Epidermal melanocyte (primary cell): ENCODE results near the gene PITPNM2.

Experiments
- DNase-seq: peaks from one replicate; pipeline ENCODE4 v3.0.0; 2011; ENCODE audit warnings: low spot score; ENCODE audit not compliant: insufficient read length

The PITPNM2 gene

DNA sequence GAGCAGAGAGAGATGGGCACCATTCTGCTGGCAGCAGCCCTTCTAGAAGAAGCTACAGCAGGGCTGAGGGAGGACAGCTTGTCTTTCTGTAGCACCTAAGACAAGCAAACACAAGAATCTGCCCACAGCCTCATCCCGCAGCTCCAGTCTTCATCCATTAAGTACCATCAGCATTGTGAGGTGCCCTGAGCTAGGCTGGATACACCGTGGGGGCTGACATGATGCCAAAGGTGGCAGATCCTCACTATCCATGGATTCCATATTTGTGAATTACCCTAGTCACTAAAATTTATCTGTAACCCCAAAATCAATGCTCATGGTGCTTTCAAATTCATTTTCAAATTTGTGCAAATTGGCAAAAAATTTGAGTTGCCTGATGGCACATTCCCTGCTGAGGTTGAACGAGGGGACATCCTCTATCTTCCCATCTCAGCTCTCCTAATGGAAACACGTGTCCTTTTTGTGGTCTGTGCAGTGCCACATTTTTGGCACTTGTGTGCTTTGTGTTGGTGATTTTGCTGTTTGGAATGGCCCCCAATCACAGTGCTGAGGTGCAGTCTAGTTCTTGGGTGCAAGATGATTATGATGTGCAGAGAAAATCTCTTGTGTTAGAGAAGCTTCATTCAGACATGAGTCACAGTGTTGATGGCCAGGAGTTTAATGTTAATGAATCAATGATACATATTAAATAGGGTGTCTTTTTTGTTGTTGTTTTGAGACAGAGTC, 7.0 kb downstream of the PITPNM2 start:
- no peak for DNase-seq

DNA sequence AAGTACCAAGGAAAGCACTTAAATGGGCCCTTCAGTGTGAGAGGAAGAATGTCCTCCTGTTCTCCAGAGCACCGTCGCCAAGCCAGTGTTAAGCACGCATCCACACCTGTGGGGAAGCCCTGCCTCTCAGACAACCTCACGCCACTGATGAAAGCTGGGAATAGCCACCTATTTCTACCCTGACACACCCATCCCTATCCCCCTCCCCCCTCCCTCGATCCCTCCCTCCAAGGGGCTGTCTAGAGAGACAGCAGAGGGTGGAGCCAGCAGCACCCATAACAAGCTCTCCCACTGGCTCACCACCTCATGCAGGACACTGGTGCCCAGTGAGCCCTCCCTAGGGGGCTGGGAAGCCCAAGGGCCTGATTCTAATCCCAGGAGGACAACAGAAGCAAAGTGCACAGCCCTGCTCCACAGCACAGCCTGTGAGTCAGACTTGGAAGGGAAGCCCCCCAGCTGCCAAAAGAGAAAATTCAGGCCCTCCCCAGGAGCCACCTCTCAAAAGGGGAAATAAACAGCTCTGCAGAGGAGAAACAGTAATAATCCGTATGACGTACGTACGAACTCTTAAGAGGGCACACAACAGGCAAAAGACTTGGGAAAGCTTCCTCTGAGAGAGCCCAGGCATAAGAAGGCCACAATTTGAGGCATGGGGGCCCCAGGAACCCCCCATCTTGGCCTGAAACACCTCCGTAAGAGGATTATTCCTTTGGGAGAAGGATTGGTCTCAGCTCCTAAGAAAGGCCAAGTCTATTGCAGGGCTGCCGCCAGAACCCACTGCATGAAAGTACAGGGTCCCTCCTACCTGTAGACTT, 7.8 kb downstream of the PITPNM2 start:
- DNase-seq: no peak

DNA sequence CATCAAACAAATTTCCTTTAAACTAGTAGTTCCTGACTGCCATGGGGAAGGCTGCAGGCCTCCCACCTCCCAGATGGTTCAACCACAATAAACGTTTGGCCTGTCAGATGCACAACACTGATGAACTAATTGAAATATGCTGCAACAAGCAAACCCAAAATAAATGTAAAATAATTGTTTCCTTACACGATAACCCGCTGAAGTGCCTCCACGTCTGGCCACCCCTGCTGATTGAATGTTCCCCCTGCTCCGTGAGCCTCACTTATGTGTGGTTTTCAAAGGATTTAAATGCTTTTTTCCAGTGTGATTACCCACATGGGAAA, 8.4 kb downstream of the PITPNM2 start:
- no peak for DNase-seq

DNA sequence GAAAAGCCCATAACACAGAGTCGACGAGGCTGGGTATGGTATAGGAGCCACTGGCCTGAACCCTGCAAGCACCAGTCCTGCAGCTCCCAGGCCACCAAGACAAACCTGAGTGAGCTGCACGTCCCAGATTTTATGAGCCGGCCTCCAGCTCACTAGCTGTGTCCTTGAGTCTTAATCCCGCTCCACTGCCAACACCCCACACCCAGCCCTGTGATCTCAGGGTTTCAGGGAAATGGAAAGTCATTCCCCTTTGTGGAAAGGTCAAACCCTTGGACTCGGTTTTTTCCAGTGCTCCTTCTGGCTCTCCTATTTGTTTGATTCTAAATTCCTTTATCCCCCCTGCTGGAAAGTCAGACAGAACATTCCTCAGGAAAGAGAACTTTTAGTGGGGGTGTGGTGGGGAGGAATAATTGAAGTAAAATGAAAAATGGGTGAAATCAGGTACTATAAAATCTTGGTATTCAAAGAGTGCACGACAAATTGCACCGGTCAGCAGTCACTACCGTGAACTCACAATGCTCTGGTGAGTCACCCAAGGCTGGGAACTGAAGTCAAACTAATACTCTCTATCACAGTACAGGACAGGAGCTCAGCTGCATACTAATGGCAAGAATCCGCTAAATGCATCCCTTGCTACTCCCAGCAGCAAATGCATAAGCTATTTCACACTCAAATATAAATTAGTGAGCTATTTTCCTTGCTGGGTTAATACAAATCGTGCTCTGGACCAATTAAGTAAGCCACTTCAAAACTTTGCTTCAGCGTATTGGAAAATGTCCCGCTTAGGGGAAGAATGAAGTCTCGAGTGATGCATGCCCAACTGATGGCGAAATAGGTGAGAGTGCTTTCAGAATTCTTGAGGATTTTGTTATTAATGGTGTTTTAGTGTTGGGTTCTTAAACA, 9.0 kb downstream of the PITPNM2 start:
- no peak for DNase-seq

DNA sequence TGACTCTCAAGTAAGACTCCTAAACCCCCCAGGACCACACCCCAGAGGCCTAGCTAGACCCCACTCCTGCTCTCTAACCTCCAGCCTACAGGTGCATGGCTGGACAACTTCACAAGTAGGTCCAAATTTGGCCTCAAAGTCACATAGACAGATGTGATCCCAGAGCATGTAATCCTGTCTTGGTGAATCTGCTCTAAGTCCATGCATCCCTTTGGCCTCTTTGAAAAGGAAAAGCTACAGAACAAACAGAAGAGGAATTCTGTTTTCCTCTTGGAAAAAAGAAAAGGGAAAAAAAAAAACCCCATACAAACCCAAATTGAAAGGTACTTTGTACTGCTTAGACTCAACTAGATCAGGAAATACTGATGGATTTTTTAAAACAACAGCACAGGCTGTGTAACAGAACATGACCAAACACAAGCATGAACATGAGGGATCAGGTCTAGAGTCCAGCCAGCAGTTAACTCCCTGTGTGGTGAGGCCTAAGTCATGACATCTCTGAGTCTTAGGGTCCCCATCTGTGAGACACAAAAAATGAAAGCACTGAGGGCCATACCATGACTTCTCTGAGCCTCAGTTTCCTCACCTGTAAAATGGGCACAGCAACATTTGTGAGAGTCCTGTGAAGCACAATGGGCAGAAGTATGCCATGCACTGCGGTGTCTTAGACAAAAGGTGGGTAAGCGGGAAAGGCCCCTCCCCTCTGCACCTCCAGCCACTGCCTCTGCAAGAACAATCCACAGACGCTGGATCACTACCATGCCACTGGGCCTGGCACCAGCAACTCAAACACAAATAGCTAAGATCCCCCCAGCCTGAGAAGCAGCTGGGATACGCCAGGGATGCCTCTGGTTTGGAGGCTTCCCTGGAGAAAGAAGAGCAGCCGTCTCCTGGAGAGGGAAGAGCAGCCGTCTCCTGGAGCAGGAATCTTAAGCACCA, 9.9 kb downstream of the PITPNM2 start:
- DNase-seq: no peak

DNA sequence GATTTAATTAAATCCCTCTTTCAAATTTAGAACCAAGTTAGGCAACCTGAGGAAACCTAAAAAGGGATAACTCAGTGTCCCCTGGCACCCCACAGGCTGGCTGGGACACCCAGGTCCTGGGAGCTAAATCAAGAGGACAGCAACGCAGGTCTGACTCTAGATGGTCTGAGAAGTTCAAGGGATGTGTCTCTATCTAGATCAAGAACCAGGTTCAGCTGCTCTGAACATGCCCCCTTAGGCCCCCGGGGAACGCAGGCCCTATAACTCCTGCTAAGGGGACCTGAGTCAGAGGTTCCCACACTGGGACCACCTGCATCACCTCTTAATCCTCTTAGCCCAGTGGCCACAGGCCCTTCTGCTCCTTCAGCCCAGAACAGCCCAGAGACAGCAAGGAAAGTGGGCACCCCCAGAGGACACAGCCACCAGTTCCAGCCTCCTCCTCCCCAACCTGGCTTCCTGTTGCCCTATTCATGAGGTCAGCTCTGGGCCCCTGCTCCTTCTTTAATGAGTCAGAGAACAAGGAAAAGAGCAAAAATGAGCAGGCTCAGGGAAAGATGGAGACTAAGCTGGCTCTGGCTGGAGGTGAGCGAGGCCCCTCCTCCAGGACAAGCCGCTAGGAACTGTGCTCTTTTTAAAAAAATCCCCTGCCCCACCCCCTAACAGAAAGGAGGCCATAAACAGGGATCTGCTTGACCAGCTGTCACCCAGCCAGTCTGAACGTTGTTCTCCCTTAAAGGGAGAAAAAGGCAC, 10.8 kb downstream of the PITPNM2 start:
- DNase-seq: no peak

DNA sequence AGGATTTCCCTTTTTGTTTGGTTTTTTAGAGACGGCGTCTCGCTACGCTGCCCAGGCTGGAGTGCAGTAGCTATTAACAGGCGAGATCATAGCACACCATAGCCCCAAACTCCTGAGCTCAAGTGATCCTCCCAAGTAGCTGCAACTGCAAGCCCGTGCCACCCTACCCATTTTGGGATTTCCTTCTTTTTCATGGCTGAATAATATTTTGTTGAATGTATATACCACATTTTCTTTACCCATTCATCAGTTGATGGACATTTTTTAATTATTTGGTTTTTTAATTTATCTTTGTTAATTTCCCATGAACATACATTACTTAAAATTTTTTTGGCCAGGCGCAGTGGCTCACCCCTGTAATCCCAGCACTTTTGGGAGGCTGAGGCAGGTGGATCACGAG, 15.2 kb downstream of the PITPNM2 start:
- DNase-seq: no peak

DNA sequence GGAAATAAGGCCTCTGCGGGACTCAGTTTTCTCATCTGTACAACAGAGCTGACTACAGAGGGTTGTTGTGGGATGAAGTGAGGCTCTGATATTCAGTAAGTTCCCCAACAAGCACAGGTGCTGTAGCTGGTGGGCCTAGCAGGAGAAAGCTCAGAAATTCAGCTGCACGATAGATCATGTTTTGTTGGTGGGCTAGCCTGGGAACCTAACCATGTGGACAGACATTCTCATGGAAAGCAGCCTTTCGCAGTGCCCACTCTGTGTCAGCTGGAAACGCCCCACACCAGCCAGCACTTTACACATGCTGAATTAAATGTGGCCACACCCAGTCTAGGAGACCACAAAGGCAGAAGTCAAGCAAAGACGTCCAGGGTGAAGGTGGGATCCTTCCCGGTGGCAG, 16.1 kb downstream of the PITPNM2 start:
- no peak for DNase-seq

DNA sequence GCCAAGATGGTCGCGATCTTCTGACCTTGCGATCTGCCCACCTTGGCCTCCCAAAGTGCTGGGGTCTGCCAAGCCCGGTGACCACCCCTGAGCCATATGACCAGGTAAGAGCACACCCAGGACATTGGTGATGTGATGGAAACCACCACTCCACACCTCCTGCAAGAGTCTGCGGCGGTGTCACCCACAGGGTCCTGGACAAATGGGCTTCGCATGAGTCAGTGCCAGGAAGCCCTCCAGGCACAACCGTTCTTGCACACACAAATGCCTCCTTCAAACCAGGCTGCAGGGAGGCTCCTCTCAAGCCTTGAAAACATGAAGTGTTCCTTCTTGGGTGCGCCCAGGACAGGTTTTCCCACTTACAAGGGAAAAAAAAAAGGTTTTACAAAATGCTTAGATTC, 16.6 kb downstream of the PITPNM2 start:
- DNase-seq: no peak

DNA sequence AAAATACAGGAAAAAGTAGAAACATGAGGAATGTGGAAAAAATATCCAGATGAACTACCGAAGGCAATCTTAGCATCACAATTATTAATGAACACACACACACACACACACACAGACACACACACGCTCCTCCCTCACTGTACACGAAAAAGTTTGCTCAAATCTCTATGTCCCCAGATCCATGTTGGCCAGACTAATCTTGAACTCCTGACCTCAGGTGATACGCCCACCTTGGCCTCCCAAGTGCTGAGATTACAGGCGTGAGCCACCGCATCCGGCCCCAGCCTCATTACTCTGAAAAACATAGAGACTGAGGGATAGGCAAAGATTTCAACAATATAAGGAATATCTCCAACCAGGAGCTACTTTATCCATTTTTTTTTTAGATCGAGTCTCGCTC, 17.2 kb downstream of the PITPNM2 start:
- DNase-seq: no peak

DNA sequence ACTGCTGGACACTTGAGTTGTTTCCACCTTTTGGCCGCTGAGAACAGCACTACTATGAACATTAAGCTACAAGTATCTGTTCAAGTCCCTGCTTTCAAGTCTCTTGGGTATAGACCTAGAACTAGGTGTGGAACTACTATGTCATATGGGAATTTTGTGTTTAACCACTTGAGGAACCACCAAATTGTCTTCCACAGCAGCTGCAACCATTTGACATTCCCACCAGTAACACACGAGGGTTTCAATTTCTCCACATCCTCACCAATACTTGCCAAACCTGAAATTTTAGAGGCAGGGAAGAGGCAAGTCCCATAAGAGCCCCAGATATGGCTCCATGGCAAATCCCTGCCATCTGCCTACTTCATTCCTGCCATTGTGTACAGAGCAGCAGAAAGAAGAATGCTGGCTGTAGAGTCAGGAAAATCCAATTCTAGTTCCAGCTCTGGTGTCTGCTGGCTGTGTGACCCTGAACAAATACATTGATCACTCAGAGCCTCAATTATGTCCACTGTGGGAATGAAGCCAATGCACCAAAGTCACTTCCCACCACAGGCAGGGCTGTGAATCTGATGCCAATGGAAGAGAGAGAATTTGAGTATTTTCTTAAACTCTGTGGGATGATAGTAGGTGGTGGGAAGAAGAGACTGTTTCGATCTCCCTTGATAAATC, 17.8 kb downstream of the PITPNM2 start:
- DNase-seq: no peak

DNA sequence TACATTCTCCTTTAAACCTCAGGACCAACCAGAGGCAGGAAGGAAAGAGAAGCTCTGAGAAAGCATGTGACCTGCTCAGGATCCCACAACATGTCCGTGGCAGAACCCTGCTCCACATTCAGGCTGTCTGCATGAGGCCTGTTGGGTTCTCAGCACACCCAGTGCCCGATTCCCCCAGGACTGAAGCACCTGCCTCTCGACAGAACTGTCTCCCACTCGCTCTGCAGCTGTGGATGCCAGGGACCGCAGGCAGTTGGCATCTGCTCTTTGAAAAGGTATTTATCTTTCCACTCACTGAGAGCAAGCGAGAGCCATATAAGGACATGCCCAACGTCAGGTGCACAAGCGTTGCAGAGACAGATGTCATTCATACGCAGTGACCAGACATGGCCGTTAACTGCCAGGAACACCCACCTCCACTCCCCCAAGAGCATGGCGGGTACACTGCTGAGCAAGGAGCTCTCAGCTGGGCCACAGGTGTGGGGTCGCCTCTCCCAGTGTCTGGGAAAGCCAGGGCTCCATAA, 18.9 kb downstream of the PITPNM2 start:
- no peak for DNase-seq

DNA sequence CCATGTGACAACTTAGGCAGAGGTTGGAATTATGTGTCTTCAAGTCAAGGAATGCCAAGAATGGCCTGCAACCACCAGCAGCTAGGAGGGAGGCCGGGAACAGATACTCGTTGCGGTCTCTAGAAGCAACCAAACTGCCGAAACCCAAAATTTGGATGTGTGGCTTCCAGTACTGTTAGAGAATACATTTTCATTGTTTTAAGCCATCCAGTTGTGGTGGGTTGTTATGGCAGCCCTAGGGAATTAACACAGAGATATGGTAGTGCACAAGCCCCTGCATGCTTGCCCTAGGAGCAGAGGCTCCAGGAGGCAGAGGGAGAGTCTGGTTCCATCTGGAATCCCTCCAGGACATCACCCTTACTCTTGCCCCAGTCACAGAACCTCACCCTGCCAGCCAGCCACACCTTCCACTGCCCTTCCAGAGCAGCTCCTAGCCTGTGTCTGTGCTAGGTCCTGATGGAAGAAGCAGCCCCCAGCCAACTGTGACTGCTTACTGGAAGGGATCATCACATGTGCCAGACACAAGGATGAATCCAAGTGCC, 19.5 kb downstream of the PITPNM2 start:
- no peak for DNase-seq

DNA sequence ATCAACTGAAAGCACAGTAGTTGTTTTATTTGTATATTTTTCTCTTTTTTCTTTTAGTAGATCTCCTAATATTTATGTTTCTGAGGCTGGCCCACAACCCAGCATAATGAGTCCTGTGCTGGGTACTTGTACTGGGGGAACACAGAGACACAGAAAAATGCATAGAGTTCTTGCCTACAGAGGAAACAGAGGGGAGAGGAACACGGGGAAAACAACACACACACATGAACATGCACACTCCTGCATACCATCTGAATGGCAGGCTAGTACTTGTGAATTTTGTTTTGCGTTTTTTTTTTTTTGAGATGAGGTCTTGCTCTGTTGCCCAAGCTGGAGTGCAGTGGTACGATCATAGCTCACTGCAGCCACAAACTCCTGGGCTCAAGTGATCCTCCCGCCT, 21.3 kb downstream of the PITPNM2 start:
- no peak for DNase-seq

DNA sequence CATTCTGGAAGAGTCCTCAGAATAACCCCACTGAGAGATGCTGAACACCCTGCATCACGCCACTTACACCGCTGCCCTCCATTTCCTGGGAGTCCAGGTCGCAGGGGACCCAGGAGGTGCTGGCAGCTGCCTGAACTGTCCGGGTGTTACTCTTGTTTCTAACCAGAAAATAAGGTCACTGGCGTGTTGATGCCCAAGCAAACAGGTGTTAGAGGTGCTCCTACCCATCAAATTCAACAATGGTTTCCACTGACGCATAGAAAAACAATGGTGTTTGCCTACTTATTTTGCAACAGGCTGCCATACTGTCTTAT, 23.8 kb downstream of the PITPNM2 start:
- DNase-seq: no peak

DNA sequence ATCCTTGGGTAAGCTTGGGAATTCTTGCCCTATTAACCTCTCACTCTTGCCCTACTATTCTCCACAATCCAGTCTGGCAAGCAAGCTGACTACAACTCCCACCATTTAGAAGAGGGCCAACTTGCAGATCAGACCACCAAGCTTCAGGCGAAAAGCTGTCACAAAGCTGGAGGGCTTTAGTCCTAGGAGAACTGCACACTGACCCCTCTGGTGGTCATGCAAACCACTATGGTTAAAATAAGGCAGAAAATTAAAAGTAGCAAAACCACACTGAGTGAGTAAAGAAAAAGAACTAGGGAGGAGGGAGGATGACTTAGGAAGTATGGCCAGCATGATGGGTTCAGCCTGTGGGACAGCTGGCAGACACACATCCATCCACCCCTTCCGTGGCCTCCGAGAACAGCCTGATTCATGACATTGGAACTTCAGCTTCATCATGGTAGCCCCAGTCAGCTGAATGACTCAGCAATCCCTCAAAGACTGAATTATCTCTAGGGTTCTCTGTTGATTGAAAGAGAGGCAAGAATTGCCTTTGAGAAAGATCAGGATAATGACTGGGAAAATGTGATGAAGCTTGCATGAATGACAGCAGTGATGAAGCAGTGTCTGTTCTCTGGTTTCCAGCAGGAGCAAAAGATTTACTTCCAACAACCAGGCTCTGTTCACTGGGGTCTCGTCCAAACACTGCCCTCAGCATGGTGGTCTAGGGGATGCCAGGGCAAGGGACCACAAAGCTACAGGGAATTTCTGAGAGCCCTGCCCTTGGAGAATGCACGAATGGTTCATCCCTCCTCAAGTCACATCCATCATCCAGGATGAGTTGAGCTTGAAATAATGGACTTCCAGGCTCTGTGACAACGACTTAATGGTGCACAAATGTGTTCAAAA, 24.4 kb downstream of the PITPNM2 start:
- DNase-seq: peak; percentile 50

DNA sequence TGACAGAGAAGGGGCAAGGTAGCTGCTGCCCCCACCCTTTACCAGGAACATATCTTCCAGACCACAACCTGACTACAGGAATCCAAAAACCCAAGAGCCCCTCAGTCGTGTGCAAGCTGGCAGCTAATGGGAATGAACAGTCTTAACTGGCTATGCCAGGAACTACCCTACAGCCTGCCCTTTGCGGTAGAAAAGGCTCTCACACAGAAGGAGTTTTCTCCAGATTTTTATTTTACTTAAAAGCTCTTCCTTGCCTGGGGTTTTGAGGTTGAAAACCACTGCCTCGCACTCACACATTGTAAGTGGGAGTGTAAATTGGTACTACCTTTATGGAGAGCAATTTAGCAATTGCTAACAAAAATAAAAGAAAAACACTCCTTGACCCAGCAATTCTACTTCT, 28.3 kb downstream of the PITPNM2 start:
- no peak for DNase-seq

DNA sequence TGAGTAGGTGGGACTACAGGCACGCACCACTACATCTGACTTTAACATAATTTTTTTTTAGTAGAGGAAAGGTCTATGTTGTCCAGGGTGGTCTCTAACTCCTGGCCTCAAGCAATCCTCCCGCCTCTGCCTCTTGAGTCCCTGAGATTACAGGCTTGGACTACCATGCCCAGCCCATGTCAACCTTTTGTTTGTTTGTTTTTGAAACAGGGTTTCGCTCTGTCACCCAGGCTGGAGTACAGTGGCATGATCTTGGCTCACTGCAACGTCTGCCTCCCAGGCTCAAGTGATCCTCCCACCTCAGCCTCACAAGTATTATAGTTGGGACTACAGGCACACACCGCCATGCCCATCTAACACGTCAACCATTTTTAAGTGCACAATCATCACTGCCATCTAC, 29.2 kb downstream of the PITPNM2 start:
- no peak for DNase-seq
